IMR-90 (cell line): ENCODE measurements around the gene ATG7. TPM values are rescaled to one million over a fixed set of nuclear protein-coding genes. Genes with fewer than 3 reads are reported as not detected.
A peak's percentile ranks its signal among the peaks of the same experiment; 100 is the strongest.

Experiments used
- ATAC-seq: fragments of 200-7000 bp; cut with Tn5 transposase; 2 replicates; pipeline ENCODE4 v1.9.1; 2020; ENCODE audit warnings: low read depth, mild to moderate bottlenecking, moderate library complexity
- BruUV-seq: library from RNA; stranded (reverse); fragments of 400-500 nt; replicated peaks from 2 replicates; lab custom pipeline; 2021; lab: Mats Ljungman, UMichigan
- CTCF ChIA-PET: fragments of 300-600 bp; formaldehyde crosslinking; extraction: SDS; loops from one replicate; lab custom pipeline; 2021; ENCODE audit warnings: antibody characterized with exemption; lab: Yijun Ruan, JAX
- POLR2A ChIA-PET: fragments of 300-600 bp; sonication (Branson Sonifier 250); formaldehyde crosslinking; loops from one replicate; lab custom pipeline; 2022; ENCODE audit warnings: antibody characterized with exemption; ENCODE audit not compliant: unreplicated experiment; lab: Charles Lee
- DNase-seq: peaks from one replicate; pipeline ENCODE4 v3.0.0; 2013
- H2AFZ ChIP-seq: replicated peaks from 2 replicates; pipeline ENCODE3; 2013; ENCODE audit warnings: low read length, mild to moderate bottlenecking; ENCODE audit not compliant: poor library complexity
- H2AK5ac ChIP-seq: 2 replicates; pipeline ENCODE4 v1.6.1; 2013; ENCODE audit warnings: low read depth, low read length, inconsistent platforms
- H2AK9ac ChIP-seq: replicated peaks from 2 replicates; pipeline ENCODE3; 2013; ENCODE audit warnings: mild to moderate bottlenecking, low read depth, low read length, moderate library complexity; ENCODE audit not compliant: poor library complexity
- H2BK120ac ChIP-seq: 2 replicates; pipeline ENCODE4 v1.6.1; 2013; ENCODE audit warnings: low read depth, low read length, inconsistent platforms
- H2BK15ac ChIP-seq: 3 replicates; pipeline ENCODE4 v1.6.1; 2013; ENCODE audit warnings: low read depth, low read length, inconsistent platforms
- H2BK20ac ChIP-seq: 2 replicates; pipeline ENCODE4 v1.6.1; 2013; ENCODE audit warnings: low read depth, mild to moderate bottlenecking, inconsistent platforms, low read length, moderate library complexity
- H2BK5ac ChIP-seq: 2 replicates; pipeline ENCODE4 v1.6.1; 2013; ENCODE audit warnings: mild to moderate bottlenecking, low read depth, low read length, inconsistent platforms; ENCODE audit not compliant: poor library complexity, severe bottlenecking
- H3K14ac ChIP-seq: replicated peaks from 2 replicates; pipeline ENCODE4 v1.6.1; 2013; ENCODE audit warnings: low read depth, low read length, inconsistent platforms
- H3K18ac ChIP-seq: 2 replicates; pipeline ENCODE4 v1.6.1; 2013; ENCODE audit warnings: low read depth, low read length, control low read depth
- H3K23ac ChIP-seq: 2 replicates; pipeline ENCODE4 v1.6.1; 2013; ENCODE audit warnings: low read depth, low read length, inconsistent platforms
- H3K27ac ChIP-seq: 2 replicates; pipeline ENCODE4 v1.5.1; 2013; ENCODE audit warnings: mild to moderate bottlenecking, control low read depth, low read length; ENCODE audit not compliant: insufficient read depth
- H3K27me3 ChIP-seq: 2 replicates; pipeline ENCODE4 v1.6.1; 2013; ENCODE audit warnings: low read length; ENCODE audit not compliant: control insufficient read depth, insufficient read depth
- H3K36me3 ChIP-seq: 2 replicates; pipeline ENCODE4 v1.6.1; 2013; ENCODE audit warnings: low read length, mixed read lengths; ENCODE audit not compliant: control insufficient read depth, insufficient read depth
- H3K4ac ChIP-seq: 2 replicates; pipeline ENCODE4 v1.6.1; 2013; ENCODE audit warnings: low read depth, low read length, inconsistent platforms
- H3K4me1 ChIP-seq: 2 replicates; pipeline ENCODE4 v1.6.1; 2013; ENCODE audit warnings: low read length, mixed read lengths; ENCODE audit not compliant: control insufficient read depth, insufficient read depth
- H3K4me2 ChIP-seq: 2 replicates; pipeline ENCODE4 v1.6.1; 2013; ENCODE audit warnings: low read depth, mild to moderate bottlenecking, control low read depth, low read length, moderate library complexity
- H3K4me3 ChIP-seq: 2 replicates; pipeline ENCODE4 v1.5.1; 2013; ENCODE audit warnings: low read depth, mild to moderate bottlenecking, control low read depth, low read length, moderate library complexity; ENCODE audit not compliant: insufficient read depth
- H3K56ac ChIP-seq: 2 replicates; pipeline ENCODE4 v1.6.1; 2013; ENCODE audit warnings: low read length, inconsistent platforms; ENCODE audit not compliant: insufficient read depth; ENCODE audit errors: extremely low read depth
- H3K79me1 ChIP-seq, 2 experiments: 2 replicates each; pipeline ENCODE4 v1.6.1; 2013; ENCODE audit warnings: low read length in 2 of 2, inconsistent platforms in 1 of 2, low read depth in 1 of 2
- H3K9ac ChIP-seq: 2 replicates; pipeline ENCODE4 v1.6.1; 2013; ENCODE audit warnings: low read depth, low read length, control low read depth
- H3K9me1 ChIP-seq: 2 replicates; pipeline ENCODE4 v1.6.1; 2013; ENCODE audit warnings: low read length, inconsistent platforms; ENCODE audit not compliant: insufficient read depth
- H3K9me3 ChIP-seq: 2 replicates; pipeline ENCODE4 v1.6.1; 2013; ENCODE audit warnings: low read length; ENCODE audit not compliant: control insufficient read depth, insufficient read depth
- H4K20me1 ChIP-seq: 2 replicates; pipeline ENCODE4 v1.6.1; 2013; ENCODE audit warnings: low read length, inconsistent platforms; ENCODE audit not compliant: insufficient read depth
- H4K5ac ChIP-seq: 2 replicates; pipeline ENCODE4 v1.6.1; 2013; ENCODE audit warnings: mild to moderate bottlenecking, low read depth, low read length, control low read depth
- H4K8ac ChIP-seq, 2 experiments: 2 replicates each; pipeline ENCODE4 v1.6.1; 2013; ENCODE audit warnings: low read depth in 2 of 2, low read length in 2 of 2, control low read depth in 1 of 2, inconsistent platforms in 1 of 2
- H4K91ac ChIP-seq: 2 replicates; pipeline ENCODE4 v1.6.1; 2013; ENCODE audit warnings: low read depth, low read length, inconsistent platforms; ENCODE audit not compliant: insufficient read depth
- NFE2L2 ChIP-seq: fragments of 150-350 bp; IDR thresholded peaks from 2 replicates; pipeline ENCODE4 v1.6.1; 2016; ENCODE audit warnings: low read depth, mild to moderate bottlenecking, low read length
- POLR2A ChIP-seq: IDR thresholded peaks from 2 replicates; pipeline ENCODE4 v1.6.1; 2012; ENCODE audit warnings: mild to moderate bottlenecking, low read depth, low read length
- RAD21 ChIP-seq: IDR thresholded peaks from 2 replicates; pipeline ENCODE4 v1.6.1; 2012; ENCODE audit warnings: low read length, improper control_type of control experiment
- SMC3 ChIP-seq: fragments of 150-350 bp; IDR thresholded peaks from 2 replicates; pipeline ENCODE4 v1.6.1; 2016; ENCODE audit warnings: low read depth, mild to moderate bottlenecking, antibody characterized with exemption, low read length, moderate library complexity
- WGBS, 2 experiments: methylation state at CpG; one replicate each; pipeline versions ENCODE4 v1.1.5 to v1.1.7; 2013; ENCODE audit warnings: missing lambda C conversion rate in 2 of 2; ENCODE audit not compliant: insufficient read length in 1 of 2; ENCODE audit errors: extremely low coverage in 2 of 2; 5-methylcytosine and 5-hydroxymethylcytosine counted together
- dilution Hi-C: fragments of 300-500 bp; cut with HindIII; formaldehyde crosslinking; loops from one replicate; pipeline ENCODE4 v1.14.3; 2018; ENCODE audit warnings: low sequenced_read_pairs; ENCODE audit not compliant: unreplicated experiment
- in situ Hi-C: fragments of 300-500 bp; cut with MboI; formaldehyde crosslinking; loops from 3 replicates; pipeline ENCODE4 v1.14.3; 2019; ENCODE audit warnings: low sequenced_read_pairs, inconsistent platforms, mixed read lengths
- intact Hi-C: fragments of 100-400 bp; cut with micrococcal nuclease; formaldehyde crosslinking; loops from 2 replicates; pipeline ENCODE4 v1.10.0; 2022
- polyA plus RNA-seq, 3 experiments: library from polyadenylated mRNA; depleted of rRNA; stranded (reverse); fragments of >200 nt; gene quantifications; 2 replicates each; pipeline ENCODE4 v1.2.3, GENCODE V29; 2012; ENCODE audit warnings: low replicate concordance in 1 of 3
- total RNA-seq: library from RNA; depleted of rRNA; stranded (reverse); fragments of >200 nt; gene quantifications from 2 replicates; pipeline ENCODE4 v1.2.3, GENCODE V29; 2012
- TF ChIP-seq, protein P1 (sequence below): conservative IDR thresholded peaks from 2 replicates; pipeline ENCODE4 v1.5.1; 2012; ENCODE audit warnings: mild to moderate bottlenecking, low read depth, low read length, improper control_type of control experiment
- TF ChIP-seq, protein P2 (sequence below): fragments of 150-350 bp; IDR thresholded peaks from 2 replicates; pipeline ENCODE4 v1.6.1; 2016; ENCODE audit warnings: low read depth, mild to moderate bottlenecking, low read length, moderate library complexity, borderline replicate concordance

ATG7 gene
- total and polyA plus RNA-seq, 2 of the 4 experiments (the other 2 are of a cell fraction): 15.6 to 51.4 TPM

DNA sequence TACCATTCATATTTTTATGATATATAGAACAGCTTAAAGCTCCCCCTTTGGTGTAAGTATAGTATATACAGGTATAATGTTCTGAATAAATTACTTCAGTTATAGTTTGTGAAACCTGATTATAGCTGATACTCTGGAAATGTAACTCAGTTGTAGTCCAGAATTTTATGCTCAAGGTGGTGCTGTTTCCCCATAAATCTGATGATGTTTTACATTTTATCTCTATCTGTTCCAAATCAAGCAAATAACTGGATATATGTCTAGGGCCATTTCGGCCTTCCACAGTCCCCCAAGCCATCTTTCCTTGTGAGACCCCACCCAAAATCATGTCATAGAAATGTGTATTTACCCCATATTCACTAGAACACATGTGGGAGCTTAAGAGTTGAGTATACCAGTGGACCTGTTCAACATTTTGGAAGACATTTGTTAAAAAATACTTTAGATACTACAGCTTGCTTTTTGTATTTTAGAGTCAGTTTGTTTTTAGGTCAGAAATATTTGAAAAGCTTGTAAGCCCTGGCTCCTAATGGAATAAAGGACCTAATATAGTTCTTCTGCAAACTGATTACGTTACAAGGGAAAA, 107.1 kb downstream of the ATG7 start:
- H3K9me3 ChIP-seq: no peaks in the 10 kb centered on the region
- DNase-seq (peak; percentile 70), ATAC-seq (peak; percentile 86)
- H3K27ac ChIP-seq: no peak overlapping the region
- H3K4me1 ChIP-seq: peaks cover 8% of the 10 kb centered on the region
- peak overlapping the region; percentile 20; the same call in 1 of the 2 replicates for H3K9ac ChIP-seq
- intact Hi-C loops (loop anchor here (1.0 to 5.0 kb wide), 5 partner anchors 153 to 456 kb away; partner anchors contain the start of gene VGLL4), dilution Hi-C loops (no loop called here), in situ Hi-C loops (loop anchor here (10.0 kb wide), 1 partner anchor 455 kb away; no protein-coding TSS in a partner anchor)
- peak overlapping the region; percentile 45; the same call in 1 of the 3 replicates for H2BK15ac ChIP-seq
- H3K4me3 ChIP-seq: no peak overlapping the region
- H2BK5ac ChIP-seq: peak overlapping the region; percentile 54
- H2AK9ac ChIP-seq: no peak overlapping the region
- 0 out of 2 replicates have a peak overlapping the region, but pooled peaks have one; percentile 67 for H3K23ac ChIP-seq
- H3K27me3 ChIP-seq: no peaks in the 10 kb centered on the region
- no peak overlapping the region for H4K5ac ChIP-seq
- H3K18ac ChIP-seq: no peak overlapping the region
- no CpG with 5 or more reads among the region's 2 CpGs for WGBS, 2 experiments
- peak overlapping the region; percentile 49; the same call in 1 of the 2 replicates for H3K4ac ChIP-seq
- peak overlapping the region; percentile 31; the same call in 1 of the 2 replicates for H4K91ac ChIP-seq
- no peak overlapping the region for H3K4me2 ChIP-seq
- H4K20me1 ChIP-seq: no peaks in the 10 kb centered on the region
- H3K14ac ChIP-seq: peak overlapping the region; percentile 58; the same call in 1 of the 2 replicates
- ChIA-PET POLR2A (interaction anchor here (1.0 kb wide), 1 partner anchor 272 kb away, joined by 3 read pairs; no protein-coding TSS in a partner anchor), CTCF (interaction anchor here (0.5 to 1.9 kb wide), 14 partner anchors 11 to 429 kb away, joined by 3 to 29 read pairs (median 4); no protein-coding TSS in a partner anchor)
- no peak overlapping the region for H2AFZ ChIP-seq
- peaks cover 0 to 9% of the 10 kb centered on the region in 2 experiments; a peak in 3 of 4 replicates for H3K79me1 ChIP-seq
- peak overlapping the region in 1 of 2 experiments; percentile 68; a peak in 2 of 4 replicates for H4K8ac ChIP-seq
- 0 out of 2 replicates have a peak overlapping the region, but pooled peaks have one; percentile 73 for H2BK20ac ChIP-seq
- TF ChIP-seq, protein P1, sequence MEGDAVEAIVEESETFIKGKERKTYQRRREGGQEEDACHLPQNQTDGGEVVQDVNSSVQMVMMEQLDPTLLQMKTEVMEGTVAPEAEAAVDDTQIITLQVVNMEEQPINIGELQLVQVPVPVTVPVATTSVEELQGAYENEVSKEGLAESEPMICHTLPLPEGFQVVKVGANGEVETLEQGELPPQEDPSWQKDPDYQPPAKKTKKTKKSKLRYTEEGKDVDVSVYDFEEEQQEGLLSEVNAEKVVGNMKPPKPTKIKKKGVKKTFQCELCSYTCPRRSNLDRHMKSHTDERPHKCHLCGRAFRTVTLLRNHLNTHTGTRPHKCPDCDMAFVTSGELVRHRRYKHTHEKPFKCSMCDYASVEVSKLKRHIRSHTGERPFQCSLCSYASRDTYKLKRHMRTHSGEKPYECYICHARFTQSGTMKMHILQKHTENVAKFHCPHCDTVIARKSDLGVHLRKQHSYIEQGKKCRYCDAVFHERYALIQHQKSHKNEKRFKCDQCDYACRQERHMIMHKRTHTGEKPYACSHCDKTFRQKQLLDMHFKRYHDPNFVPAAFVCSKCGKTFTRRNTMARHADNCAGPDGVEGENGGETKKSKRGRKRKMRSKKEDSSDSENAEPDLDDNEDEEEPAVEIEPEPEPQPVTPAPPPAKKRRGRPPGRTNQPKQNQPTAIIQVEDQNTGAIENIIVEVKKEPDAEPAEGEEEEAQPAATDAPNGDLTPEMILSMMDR: peak; percentile 74
- no peak for TF ChIP-seq NFE2L2
- peak; percentile 86 for TF ChIP-seq SMC3
- TF ChIP-seq, protein P2, sequence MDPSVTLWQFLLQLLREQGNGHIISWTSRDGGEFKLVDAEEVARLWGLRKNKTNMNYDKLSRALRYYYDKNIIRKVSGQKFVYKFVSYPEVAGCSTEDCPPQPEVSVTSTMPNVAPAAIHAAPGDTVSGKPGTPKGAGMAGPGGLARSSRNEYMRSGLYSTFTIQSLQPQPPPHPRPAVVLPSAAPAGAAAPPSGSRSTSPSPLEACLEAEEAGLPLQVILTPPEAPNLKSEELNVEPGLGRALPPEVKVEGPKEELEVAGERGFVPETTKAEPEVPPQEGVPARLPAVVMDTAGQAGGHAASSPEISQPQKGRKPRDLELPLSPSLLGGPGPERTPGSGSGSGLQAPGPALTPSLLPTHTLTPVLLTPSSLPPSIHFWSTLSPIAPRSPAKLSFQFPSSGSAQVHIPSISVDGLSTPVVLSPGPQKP: no peak
- TF ChIP-seq POLR2A: 0 out of 2 replicates have a peak, but pooled peaks have one; percentile 42
- peak; percentile 83 for TF ChIP-seq RAD21
- no peak overlapping the region for H3K56ac ChIP-seq
- H3K9me1 ChIP-seq: no peaks in the 10 kb centered on the region
- BruUV-seq: no TSS peak
- H2AK5ac ChIP-seq: no peak overlapping the region
- H2BK120ac ChIP-seq: peak overlapping the region; percentile 59; the same call in 1 of the 2 replicates
- H3K36me3 ChIP-seq: no peaks in the 10 kb centered on the region
